ENCODE measurements around the gene PPP1R14C.

GRCh38 chr6:150238336-150238741 lies 95.5 kb downstream of the PPP1R14C start:
- TF ChIP-seq JUNB (IDR thresholded peaks at IDR 0.05; ENCODE audit: unreplicated experiment) (no peak), POLR2AphosphoS5 (IDR thresholded peaks at IDR 0.05; ENCODE audit: low read depth) (no peak), EZH2 (IDR thresholded peaks at IDR 0.05; ENCODE audit: low read depth, unreplicated experiment) (no peak)
- TF ChIP-seq, protein P1, sequence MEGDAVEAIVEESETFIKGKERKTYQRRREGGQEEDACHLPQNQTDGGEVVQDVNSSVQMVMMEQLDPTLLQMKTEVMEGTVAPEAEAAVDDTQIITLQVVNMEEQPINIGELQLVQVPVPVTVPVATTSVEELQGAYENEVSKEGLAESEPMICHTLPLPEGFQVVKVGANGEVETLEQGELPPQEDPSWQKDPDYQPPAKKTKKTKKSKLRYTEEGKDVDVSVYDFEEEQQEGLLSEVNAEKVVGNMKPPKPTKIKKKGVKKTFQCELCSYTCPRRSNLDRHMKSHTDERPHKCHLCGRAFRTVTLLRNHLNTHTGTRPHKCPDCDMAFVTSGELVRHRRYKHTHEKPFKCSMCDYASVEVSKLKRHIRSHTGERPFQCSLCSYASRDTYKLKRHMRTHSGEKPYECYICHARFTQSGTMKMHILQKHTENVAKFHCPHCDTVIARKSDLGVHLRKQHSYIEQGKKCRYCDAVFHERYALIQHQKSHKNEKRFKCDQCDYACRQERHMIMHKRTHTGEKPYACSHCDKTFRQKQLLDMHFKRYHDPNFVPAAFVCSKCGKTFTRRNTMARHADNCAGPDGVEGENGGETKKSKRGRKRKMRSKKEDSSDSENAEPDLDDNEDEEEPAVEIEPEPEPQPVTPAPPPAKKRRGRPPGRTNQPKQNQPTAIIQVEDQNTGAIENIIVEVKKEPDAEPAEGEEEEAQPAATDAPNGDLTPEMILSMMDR (conservative IDR thresholded peaks at IDR 0.05; ENCODE audit: low read depth in 2 of 2): no peak
